ENCODE data around the gene TCF7L1.

TCF7L1 gene

GRCh38 chr2:85213404-85213803 is 80.2 kb downstream of the TCF7L1 start:
- no peak for DNase-seq (ENCODE audit: low spot score)
- no peak for TF ChIP-seq CTCF (IDR thresholded peaks at IDR 0.05; ENCODE audit: extremely low read depth, insufficient read depth, missing control alignments)
- in situ Hi-C loops (cut with MboI; ENCODE audit: low pct_unique_long_range_greater_than_20kb, low sequenced_read_pairs, unreplicated experiment) = no loop called here

- DNase-seq (ENCODE audit: low spot score) = no peak
These were observed 80.8 kb downstream of the TCF7L1 start for GRCh38 chr2:85213901-85214512.

GRCh38 chr2:85215081-85215447 is 81.9 kb downstream of the TCF7L1 start:
- in situ Hi-C loops (cut with MboI; ENCODE audit: low pct_unique_long_range_greater_than_20kb, low sequenced_read_pairs, unreplicated experiment) = no loop called here
- TF ChIP-seq CTCF (IDR thresholded peaks at IDR 0.05; ENCODE audit: extremely low read depth, insufficient read depth, missing control alignments) = peak; percentile 16
- DNase-seq (ENCODE audit: low spot score) = no peak

More at GRCh38 chr2:85213901-85214512, 80.8 kb downstream of the TCF7L1 start:
- no peak for TF ChIP-seq CTCF (IDR thresholded peaks at IDR 0.05; ENCODE audit: extremely low read depth, insufficient read depth, missing control alignments)
- in situ Hi-C loops (cut with MboI; ENCODE audit: low pct_unique_long_range_greater_than_20kb, low sequenced_read_pairs, unreplicated experiment) = no loop called here

GRCh38 chr2:85215448-85216401 is 82.5 kb downstream of the TCF7L1 start:
- no peak for DNase-seq (ENCODE audit: low spot score)
- in situ Hi-C loops (cut with MboI; ENCODE audit: low pct_unique_long_range_greater_than_20kb, low sequenced_read_pairs, unreplicated experiment) = no loop called here
- TF ChIP-seq CTCF (IDR thresholded peaks at IDR 0.05; ENCODE audit: extremely low read depth, insufficient read depth, missing control alignments) = no peak

- in situ Hi-C loops (cut with MboI; ENCODE audit: low pct_unique_long_range_greater_than_20kb, low sequenced_read_pairs, unreplicated experiment) = no loop called here
- no peak for DNase-seq (ENCODE audit: low spot score)
- TF ChIP-seq CTCF (IDR thresholded peaks at IDR 0.05; ENCODE audit: extremely low read depth, insufficient read depth, missing control alignments) = no peak
These were observed 83.7 kb downstream of the TCF7L1 start for GRCh38 chr2:85216927-85217326.

- in situ Hi-C loops (cut with MboI; ENCODE audit: low pct_unique_long_range_greater_than_20kb, low sequenced_read_pairs, unreplicated experiment) = no loop called here
- DNase-seq (ENCODE audit: low spot score) = no peak
- TF ChIP-seq CTCF (IDR thresholded peaks at IDR 0.05; ENCODE audit: extremely low read depth, insufficient read depth, missing control alignments) = no peak
These were observed 88.0 kb downstream of the TCF7L1 start for GRCh38 chr2:85221067-85221691.
